AG20443 (cell line): ENCODE measurements around the gene PITX3.
"Not testable (repeated sequence)": the region's sequence is repeated elsewhere in the genome, so short reads cannot be mapped to it uniquely, and the experiment has no call there.

Experiments
- DNase-seq: peaks from one replicate; pipeline ENCODE4 v3.0.0; 2012; ENCODE audit warnings: low spot score, mixed read lengths

Gene PITX3

DNA sequence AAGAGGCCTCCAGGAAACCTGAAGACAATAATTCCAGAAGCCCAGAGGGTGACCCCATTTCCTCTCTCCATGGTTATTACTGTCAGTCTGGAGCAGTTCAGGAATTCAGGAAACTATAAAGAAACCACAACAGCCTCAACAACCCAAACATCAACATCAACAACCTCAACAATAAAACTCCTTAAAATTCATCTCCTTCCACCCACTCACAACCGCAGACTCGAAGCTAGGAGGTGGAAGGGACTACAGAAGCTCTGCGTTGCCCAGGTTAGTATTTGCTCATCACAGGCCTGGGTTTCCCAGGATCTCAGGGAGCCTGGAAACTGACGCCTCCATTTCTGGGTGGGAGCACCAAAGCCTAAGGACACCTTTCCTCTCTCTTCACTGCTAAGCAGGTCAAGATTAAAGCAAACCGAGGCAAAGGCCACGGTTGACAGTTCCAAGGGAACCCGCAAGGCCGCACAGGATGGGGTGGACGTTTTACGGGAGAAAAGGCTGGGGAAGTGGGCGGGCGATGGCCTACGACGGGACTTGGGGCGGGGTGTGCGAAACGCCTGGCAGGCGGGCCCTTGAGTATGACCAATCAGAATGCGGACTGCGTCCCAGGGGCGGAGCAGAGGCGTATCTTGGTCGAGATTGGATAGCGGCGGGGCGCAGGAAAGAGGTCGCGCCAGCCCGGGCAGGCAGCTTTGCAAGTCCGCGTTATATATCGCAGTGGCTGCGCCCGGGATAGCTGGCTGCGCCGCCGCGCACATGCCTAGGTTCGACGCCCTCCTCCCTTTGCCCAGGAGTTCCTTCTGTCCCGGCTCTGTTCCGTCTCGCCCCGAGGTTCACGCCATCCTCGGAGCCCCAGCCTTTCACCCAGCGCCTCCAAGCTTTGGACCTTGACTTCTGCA is 15.4 kb downstream of the PITX3 start, which contains the start of gene ELOVL3:
TSS of gene ELOVL3 (plus strand) at position 654 of the 896 bp plus-strand sequence. CDS start 250 bp downstream, outside the sequence.
- DNase-seq, result peak; percentile 99

GRCh38 chr10:102222797-102223196 is 18.5 kb downstream of the PITX3 start:
- no peak for DNase-seq

DNA sequence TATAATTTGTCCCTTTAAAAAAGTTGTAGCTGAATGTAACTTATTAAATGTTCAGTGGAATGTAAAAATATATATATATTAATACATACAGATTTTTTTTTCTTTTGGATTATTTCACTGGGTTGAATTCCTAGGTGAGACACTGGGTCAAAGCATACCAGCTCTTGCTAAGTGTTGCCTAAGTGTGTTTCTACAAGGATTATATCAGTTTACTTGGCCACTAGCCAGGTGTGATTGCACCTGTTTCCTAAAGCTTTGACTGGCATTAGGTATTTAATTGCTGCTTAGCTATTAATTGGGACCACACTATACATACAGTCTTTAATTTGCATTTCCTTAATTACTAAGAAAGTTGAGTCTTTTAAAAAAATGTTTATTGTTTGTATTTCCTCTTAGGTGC is 20.7 kb downstream of the PITX3 start:
- DNase-seq, result no peak

DNA sequence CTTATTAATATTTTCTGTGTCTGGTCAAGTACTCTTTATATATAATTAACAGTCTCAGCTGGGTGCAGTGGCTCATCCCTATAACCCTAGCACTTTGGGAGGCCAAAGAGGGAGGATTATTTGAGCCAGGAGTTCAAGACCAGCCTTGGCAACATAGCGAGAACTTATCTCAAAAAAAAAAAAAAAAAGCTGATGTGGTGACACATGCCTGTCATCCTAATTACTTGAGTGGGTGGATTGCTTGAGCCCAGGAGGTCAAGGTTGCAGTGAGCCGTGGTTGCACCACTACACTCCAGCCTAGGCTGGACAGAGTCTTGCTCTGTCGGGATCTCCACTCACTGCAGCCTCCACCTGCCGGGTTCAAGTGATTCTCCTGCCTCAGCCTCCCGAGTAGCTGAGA is 21.9 kb downstream of the PITX3 start:
- no peak for DNase-seq

- not testable (repeated sequence) for DNase-seq
Measured at GRCh38 chr10:102213599-102213998, 27.7 kb downstream of the PITX3 start.

- no peak for DNase-seq
Measured at GRCh38 chr10:102211615-102212299, 29.6 kb downstream of the PITX3 start.

DNA sequence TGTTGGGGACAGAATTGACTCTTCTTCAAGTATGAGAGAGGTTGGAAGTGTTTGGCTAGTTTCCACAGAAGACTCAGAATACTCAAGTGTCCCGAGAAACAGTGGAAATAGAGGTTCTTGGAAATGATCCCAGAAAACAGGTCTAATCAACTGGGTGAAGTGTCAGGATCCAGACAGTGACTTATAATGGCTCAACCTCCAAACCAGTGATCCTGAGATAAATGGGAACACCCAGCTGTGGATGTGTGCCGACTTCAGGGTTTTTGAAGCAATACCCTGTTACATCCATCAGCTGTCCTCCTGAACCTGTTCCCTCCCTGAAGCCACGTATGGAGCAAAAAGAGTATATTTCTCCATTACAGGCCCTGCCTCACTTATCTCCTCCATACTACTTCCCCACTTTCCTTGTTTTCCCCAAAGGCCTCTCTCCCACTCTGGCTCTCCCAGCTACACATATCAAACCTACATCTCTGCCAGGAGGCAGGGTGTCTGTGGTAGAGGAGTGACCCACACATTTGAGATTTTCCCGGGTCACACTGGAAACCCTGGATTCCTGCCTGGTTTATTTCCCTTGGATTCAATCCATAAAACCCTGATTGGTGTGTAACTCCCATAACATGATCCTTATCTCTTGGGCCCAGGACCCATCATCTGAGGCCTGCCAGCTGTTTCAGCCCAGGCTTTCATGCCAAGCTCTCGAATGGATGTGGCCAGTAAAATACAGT is 32.8 kb downstream of the PITX3 start:
- DNase-seq, result no peak

DNA sequence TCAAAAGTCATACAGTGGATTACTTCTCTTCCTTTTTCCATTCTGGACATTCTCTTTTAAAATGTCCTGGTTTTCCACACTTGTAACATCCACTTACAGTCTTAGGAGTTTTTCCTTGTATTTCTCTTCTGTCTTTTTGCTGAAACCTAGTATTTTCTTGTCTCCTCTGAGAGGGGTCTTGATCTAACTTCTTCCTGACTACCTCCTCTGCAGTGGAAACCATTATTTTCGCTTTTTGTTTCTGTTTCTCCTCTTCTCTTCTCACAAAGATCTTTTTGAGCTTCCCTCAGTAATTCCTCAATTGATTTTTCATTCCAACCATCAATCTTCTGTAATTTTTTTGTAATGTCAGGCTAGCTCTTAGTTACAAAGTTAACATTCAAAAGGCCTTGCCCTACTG is 38.9 kb downstream of the PITX3 start:
- DNase-seq, result no peak

- DNase-seq, result no peak
Measured at GRCh38 chr10:102200751-102201640, 40.3 kb downstream of the PITX3 start.

DNA sequence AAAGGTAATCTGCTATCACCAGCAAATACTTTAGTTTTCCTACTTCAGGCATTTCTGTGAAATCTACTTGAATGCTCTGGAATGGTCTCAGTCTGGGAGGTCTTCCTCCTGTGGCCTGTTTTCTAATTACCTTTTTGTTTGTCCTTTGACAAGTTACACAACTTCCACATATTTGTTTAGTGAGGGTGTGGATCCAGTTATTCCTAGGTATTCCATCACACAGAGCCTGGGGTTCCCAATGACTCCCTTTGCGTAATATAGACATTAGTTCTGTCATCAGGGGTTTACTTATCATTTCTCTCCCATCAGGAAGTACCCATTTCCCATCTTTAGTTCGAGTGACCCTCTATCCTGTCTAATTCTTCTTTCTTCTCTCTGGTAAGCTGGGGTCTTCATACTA is 43.3 kb downstream of the PITX3 start:
- DNase-seq, result no peak

DNA sequence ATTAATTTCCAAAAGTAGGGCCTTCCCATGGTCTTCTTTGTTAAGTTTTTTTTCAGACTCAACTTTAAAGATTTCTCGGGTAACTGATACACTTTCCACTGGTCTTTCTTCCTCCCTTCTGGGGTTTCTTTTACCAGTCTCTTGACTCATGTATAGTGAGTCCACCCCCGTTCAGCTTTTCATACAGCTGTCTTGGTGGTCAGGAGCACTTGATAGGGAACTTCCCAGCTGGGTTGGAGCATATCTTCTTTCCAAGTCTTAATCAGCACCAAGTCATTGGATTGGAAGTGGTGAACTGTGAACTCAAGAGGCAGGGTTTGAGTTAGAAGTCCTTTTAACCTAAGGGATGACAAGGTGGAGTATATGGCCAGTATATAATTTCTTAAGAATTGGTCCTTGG is 44.4 kb downstream of the PITX3 start:
- DNase-seq, result no peak

DNA sequence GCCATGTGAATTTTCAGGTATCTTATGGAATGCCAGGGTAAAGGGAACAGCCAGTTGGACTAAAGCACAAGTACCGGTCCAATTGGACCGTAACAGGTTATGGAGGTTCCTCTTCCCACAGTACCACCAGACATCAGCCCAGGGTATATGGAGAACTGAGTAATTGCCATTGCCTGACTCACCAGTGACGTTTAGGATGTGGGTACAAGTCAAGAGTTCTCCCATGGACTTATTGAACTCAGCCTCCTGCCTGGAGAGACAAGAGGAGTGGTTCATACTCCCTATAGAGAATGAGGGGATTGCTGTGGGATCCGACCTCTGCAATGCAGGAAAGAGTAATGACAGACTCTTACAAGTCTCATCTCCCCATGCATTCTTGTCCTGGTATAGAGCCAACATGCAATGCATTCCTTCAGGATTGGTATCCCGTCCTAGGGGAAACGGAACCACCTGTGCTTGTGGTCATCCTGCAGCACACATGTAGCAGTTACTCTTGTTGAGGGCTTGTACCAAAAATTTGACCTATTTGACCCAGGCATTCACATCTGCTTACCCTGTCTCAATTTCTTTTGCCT is 45.9 kb downstream of the PITX3 start:
- no peak for DNase-seq

DNA sequence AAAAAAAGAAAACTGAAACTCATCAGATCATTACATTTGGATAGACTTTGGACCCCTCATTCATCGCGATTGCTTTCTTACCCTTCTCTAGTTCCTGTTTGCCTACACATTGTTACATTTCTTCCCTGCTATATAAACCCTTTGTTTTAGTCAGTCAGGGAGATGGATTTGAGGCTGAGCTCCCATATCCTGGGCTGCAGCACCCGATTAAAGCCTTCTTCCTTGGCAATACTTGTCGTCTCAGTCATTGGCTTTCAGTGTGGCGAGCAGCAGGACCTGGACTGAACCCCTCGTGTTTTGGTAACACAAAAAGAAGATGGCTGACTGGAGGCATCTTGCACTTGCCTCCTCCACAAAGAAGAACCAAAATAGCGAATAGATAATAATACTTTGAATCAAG is 49.4 kb downstream of the PITX3 start:
- DNase-seq, result no peak

- not testable (repeated sequence) for DNase-seq
Measured at GRCh38 chr10:102188941-102189898, 52.1 kb downstream of the PITX3 start.

GRCh38 chr10:102188298-102188940 is 52.9 kb downstream of the PITX3 start:
- no peak for DNase-seq

DNA sequence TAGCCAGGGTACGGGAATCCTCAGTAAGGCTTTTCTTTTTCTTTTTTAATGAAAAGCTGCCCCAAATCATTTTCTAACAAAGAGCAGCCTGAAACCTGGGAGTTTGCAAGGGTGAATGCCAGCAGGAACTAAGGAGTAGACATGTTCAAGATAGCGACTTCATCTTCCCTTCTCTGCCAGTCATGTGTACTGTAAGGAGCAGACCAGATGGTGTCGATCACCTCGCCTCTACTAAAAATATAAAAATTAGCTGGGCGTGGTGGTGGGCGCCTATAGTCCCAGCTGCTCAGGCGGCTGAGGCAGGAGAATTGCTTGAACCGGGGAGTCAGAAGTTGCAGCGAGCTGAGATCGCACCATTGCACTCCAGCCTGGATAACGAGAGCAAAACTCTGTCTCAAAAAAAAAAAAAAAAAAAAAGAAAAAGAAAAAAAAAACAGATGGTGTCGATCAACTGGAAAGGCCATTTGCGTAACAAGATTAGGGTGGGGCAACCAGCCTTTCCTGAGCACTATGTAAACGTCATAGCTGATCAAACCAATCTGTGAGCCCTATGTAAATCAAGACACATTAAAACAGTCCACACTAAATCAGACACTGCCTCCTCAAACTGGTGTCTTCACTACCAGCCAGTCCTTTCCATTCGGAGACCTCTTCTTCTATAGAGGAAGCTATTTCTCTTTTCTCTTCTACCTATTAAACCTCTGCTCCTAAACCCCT is 55.3 kb downstream of the PITX3 start:
- peak; percentile 23 for DNase-seq

DNA sequence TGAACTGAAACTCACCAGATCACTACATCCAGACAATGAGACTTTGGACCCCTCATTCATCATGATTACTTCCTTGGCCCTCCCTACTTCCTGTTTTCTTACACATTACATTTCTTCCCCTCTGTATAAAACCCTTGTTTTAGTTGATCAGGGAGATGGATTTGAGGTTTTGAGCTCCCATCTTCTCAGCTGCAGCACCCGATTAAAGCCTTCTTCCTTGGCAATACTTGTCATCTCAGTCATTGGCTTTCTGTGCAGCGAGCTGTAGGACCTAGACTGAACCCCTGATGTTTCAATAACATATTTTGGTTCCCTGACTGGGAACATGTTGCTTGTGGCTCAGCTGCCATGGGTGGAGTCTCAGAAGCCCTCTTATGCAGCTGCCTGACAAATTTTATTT is 56.0 kb downstream of the PITX3 start:
- DNase-seq, result no peak

DNA sequence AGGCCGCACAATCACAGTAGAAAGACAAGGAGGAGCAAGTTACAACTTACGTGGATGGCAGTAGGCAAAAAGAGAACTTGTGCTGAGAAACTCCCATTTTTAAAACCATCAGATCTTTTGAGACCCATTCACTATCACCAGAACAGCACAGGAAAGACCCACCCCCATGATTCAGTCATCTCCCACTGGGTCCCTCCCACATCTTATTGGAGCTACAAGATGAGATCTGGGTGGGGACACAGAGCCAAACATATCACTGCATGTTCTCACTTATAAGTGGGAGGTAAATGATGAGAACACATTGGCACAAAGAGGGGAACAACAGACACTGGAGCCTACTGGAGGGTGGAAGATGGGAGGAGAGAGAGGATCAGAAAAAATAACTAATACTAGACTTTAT is 56.7 kb downstream of the PITX3 start:
- no peak for DNase-seq
